Epithelial cell of esophagus (primary cell): Measurements from ENCODE around the gene CENPB.

ENCODE experiments used
- DNase-seq: peaks from one replicate; pipeline ENCODE4 v3.0.0; 2010; ENCODE audit warnings: low read depth
- H3K4me3 ChIP-seq: 2 replicates; pipeline ENCODE4 v1.5.1; 2011; ENCODE audit warnings: mild to moderate bottlenecking, low read length, control low read depth
- TF ChIP-seq, protein P1 (sequence below): IDR thresholded peaks from 2 replicates; pipeline ENCODE4 v1.5.1; 2011; ENCODE audit warnings: low read depth, mild to moderate bottlenecking, low read length, control low read depth, inconsistent platforms; ENCODE audit not compliant: insufficient read depth; ENCODE audit errors: missing control alignments

Gene CENPB

DNA sequence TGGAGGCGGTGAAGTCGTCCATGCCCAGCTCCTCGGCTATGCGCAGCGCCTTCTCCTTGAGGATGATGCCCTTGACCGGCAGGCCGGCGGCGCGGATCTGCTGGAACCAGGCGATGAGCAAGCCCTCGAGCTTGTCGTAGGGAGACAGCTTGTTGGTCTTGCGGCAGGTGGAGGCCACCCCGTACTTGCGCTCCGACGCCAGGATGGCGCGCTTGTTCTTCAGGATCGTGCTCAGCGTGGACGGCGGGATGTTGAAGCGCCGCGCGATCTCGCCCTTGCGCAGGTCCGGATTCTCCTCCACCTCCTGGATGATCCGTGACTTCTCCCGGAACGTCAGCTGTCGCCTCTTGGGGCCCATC lies 435 bp downstream of the CENPB start:
- TF ChIP-seq, protein P1, sequence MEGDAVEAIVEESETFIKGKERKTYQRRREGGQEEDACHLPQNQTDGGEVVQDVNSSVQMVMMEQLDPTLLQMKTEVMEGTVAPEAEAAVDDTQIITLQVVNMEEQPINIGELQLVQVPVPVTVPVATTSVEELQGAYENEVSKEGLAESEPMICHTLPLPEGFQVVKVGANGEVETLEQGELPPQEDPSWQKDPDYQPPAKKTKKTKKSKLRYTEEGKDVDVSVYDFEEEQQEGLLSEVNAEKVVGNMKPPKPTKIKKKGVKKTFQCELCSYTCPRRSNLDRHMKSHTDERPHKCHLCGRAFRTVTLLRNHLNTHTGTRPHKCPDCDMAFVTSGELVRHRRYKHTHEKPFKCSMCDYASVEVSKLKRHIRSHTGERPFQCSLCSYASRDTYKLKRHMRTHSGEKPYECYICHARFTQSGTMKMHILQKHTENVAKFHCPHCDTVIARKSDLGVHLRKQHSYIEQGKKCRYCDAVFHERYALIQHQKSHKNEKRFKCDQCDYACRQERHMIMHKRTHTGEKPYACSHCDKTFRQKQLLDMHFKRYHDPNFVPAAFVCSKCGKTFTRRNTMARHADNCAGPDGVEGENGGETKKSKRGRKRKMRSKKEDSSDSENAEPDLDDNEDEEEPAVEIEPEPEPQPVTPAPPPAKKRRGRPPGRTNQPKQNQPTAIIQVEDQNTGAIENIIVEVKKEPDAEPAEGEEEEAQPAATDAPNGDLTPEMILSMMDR, result no peak
- peak; percentile 67 for DNase-seq

DNA sequence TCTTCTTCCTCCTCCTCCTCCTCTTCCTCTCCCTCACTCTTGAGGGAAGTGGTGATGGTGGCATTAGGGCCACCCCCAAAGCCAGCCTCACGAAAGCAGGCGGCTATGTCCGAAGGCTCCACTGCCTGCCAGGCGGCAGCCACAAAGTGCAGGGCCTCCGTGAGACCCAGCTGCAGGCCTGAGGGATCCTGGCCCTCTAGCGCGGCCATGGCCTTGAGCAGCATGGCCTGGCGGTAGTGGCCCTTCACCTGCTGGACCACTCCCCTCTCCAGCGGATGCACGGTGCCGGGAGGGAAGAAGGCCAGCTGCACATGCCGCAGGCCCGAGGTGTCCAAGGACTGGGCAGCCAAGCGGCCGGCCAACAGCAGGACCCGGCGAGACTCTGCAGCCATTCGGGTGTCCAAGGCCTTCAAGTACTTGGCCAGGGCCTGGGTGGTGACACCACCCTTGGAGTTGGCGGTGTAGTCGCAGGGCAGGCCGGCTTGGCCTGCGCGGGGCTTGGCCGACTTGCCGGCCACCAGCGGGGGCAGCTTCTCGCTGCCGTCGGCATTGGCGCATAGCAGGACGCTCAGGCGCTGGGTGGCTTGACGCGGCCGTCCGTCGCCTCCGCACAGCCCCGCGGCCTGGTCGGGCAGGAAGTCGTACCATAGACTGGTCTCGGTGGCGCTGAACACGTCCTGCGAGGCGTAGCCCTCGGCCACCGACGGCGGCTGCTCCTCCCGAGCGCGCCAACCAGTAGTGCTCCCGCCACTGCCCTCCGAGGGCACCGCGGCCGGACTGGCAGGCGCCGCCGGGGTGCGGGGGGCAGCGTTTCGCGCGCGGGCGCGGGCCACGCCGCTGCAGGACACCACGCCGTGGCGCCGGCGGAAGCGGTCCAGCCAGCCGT lies 1.1 kb downstream of the CENPB start:
- TF ChIP-seq, protein P1, result no peak
- H3K4me3 ChIP-seq, result peak overlapping the region; percentile 73
- DNase-seq, result peak; percentile 35

More for the DNA sequence above, 435 bp downstream of the CENPB start:
- peak overlapping the region; percentile 73 for H3K4me3 ChIP-seq

DNA sequence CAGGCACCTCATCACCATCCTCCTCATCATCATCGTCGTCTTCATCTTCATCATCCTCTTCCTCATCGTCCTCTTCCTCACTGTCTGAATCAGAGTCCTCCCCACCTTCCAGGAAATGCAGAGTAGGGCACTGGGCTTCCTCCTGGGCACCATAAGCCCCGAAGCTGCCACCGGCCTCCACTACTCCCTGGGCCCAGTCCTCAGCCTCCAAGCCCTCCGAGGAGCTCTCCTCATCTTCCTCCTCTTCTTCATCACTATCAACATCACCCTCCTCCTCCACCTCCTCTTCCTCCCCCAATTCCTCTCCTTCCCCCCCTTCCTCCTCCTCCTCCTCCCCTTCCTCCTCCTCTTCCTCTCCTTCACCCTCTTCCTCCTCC lies 1.7 kb downstream of the CENPB start:
- TF ChIP-seq, protein P1, result no peak
- peak overlapping the region; percentile 73 for H3K4me3 ChIP-seq
- no peak for DNase-seq

DNA sequence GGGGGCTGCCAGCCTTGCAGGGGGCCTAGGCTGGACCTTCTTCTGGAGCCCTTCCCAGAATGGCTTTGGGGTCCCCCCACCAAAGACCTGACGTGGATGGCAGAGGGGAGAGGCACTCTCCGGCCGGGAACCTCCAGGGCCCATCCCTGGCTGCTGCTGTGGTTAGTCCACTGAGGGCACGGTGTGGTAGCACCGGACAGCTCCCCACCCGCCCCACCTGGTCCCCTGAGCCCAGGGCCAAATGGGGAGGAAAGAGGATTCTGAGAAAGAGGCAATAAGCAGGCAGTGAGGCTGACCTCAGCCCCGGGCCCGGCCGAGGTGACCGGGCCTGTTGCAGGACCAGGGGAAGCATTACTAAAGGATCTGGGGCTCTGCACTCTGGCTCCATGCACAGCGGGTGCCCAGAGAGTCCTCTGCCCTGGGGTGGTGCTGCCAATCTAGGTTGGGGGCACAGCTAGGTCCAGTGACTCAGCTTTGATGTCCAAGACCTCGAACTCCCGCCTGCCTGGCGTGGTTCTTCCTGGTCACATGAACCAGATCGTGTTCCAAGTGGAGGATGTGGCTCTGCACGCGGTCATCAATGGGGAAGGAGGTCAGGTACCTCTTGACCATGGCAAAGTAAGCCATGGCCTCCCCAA lies 2.2 kb downstream of the CENPB start:
- peak overlapping the region; percentile 73 for H3K4me3 ChIP-seq
- DNase-seq, result no peak
- TF ChIP-seq, protein P1, result no peak

DNA sequence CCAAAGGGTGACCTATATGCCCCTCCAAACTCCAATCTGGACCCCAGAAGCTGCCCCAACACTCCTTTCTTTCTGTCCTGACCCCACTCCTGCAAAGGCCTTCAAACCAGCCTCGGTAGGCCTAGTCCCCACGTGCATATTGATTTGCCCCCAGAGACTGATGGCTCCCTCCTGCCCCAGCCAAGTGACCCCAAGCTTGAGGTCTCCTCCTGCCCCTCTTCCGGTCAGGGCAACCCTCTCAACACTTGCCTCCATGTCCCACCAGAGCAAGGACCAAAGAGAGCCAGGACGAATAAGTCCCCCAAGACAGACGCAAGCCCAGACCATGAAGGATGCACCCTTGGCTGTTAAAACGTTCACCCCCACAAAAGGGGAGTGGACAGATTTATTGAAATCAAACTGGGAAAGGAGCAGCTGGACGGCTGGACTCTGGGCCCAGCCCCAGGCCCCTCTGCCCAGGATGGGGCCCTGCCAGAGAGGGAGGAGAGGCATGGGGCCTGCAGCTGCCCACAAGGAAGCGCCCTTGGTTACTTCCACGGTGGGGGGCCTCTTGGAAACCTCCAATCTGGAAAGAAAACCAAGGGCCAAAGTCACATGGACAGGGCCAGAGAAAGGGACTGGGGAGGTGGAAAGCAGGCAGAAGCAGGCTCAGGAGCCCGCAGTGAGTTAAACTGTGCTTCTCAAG lies 2.9 kb downstream of the CENPB start:
- DNase-seq, result no peak
- H3K4me3 ChIP-seq, result no peak overlapping the region
- TF ChIP-seq, protein P1, result no peak

DNA sequence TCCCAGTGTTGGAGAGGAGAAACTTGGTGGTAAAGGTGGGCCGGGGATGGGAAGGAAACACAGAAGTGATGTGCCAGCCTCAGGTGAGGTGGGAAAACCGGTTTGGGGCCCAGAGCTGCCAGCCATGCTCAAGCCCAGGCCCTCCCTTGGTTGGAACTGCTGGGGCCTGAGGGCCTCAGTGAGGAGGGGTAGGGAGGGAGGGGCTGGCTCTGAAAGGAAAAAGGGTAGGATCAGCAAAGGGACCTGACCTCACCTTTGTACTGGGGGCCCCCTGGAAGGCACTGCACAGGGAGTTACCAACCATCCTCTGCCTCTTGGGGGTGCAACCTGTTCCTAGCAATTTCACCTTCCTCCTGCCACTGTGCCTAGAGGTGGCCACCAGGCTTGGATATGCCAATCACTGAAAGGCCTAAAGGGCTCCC lies 3.5 kb downstream of the CENPB start:
- TF ChIP-seq, protein P1, result no peak
- DNase-seq, result peak; percentile 50
- no peak overlapping the region for H3K4me3 ChIP-seq
